Memory B cell (primary cell): ENCODE data around the gene OR8D1.
"Not testable (repeated sequence)": the region's sequence is repeated elsewhere in the genome, so short reads cannot be mapped to it uniquely, and the experiment has no call there.

Experiments
- ATAC-seq: fragments of 150-1000 bp; cut with Tn5 transposase; 2 replicates; pipeline ENCODE4 v1.10.0; 2021; ENCODE audit warnings: low read depth, mild to moderate bottlenecking, moderate library complexity
- DNase-seq, 2 donors: peaks; one replicate each; pipeline ENCODE4 v3.0.0; 2022; ENCODE audit warnings: low spot score in 2 of 2
- H3K27ac Mint-ChIP-seq: one replicate; pipeline ENCODE4 v1.8.0; 2022; ENCODE audit warnings: mild to moderate bottlenecking, moderate library complexity, mixed read lengths
- H3K27me3 Mint-ChIP-seq: one replicate; pipeline ENCODE4 v1.8.0; 2022; ENCODE audit warnings: mixed read lengths
- H3K36me3 Mint-ChIP-seq: one replicate; pipeline ENCODE4 v1.8.0; 2022; ENCODE audit warnings: mild to moderate bottlenecking, mixed read lengths
- H3K4me1 Mint-ChIP-seq: one replicate; pipeline ENCODE4 v1.8.0; 2022; ENCODE audit warnings: mixed read lengths
- H3K4me3 Mint-ChIP-seq: one replicate; pipeline ENCODE4 v1.8.0; 2022; ENCODE audit warnings: mild to moderate bottlenecking, moderate library complexity, mixed read lengths
- H3K9me3 Mint-ChIP-seq: one replicate; pipeline ENCODE4 v1.8.0; 2022; ENCODE audit warnings: mixed read lengths

Gene OR8D1

GRCh38 chr11:124265041-124265440 is 48.7 kb downstream of the OR8D1 start:
- H3K27ac Mint-ChIP-seq, H3K27me3 Mint-ChIP-seq, H3K4me1 Mint-ChIP-seq, DNase-seq, H3K9me3 Mint-ChIP-seq, ATAC-seq, H3K36me3 Mint-ChIP-seq, H3K4me3 Mint-ChIP-seq: not testable (repeated sequence)

DNA sequence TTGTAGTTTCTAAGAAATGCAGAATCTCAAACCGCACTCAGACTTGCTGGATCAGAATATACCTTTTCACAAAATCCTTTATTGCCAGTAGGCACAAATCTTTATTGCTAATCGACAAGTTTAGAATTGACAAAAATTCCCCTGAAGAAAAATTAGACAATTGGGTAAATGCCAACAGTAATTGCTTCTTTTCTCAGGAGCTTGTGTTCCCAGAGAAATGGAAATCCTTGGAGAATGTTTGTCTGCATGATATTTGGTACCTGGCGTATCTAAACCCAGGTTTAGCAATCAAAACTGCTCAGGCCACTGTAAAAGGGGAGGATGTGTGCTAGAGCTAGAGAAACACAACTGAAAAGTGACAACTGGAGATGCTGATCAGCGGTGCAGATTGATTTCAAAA is 57.7 kb downstream of the OR8D1 start, which contains the start of gene OR8G5:
TSS of gene OR8G5 (plus strand) at position 301 of the 400 bp plus-strand sequence. CDS start 8,556 bp downstream, outside the sequence.
- Mint-ChIP-seq H3K27me3 (peaks cover under 1% of the 10 kb centered on the region), H3K4me1 (no peaks in the 10 kb centered on the region), H3K4me3 (no peak within 1 kb of the TSS), H3K36me3 (no peaks in the 10 kb centered on the region), H3K9me3 (no peaks in the 10 kb centered on the region), H3K27ac (no peak within 1 kb of the TSS)
- DNase-seq, result no peak
- ATAC-seq, result no peak
